HepG2 (cell line): ENCODE measurements around the gene ARL8B. TPM values are rescaled to one million over a fixed set of nuclear protein-coding genes. Genes with fewer than 3 reads are reported as not detected.

Experiments used
- ATAC-seq: fragments of 200-7000 bp; cut with Tn5 transposase; 3 replicates; pipeline ENCODE4 v1.9.1; 2020; ENCODE audit warnings: mild to moderate bottlenecking, moderate library complexity
- BruUV-seq: library from RNA; stranded (reverse); fragments of 400-500 nt; replicated peaks from 2 replicates; lab custom pipeline; 2021; lab: Mats Ljungman, UMichigan
- CTCF ChIA-PET: fragments of 300-600 bp; formaldehyde crosslinking; extraction: SDS; loops from one replicate; lab custom pipeline; 2021; ENCODE audit warnings: low total read pairs, inconsistent platforms, low intra/inter-chr PET ratio; lab: Yijun Ruan, JAX
- POLR2A ChIA-PET: fragments of 350-600 bp; sonication (Branson Sonifier 250); formaldehyde crosslinking; loops from one replicate; lab custom pipeline; 2020; ENCODE audit warnings: antibody characterized with exemption, inconsistent platforms; lab: Yijun Ruan, JAX
- DNase-seq: peaks from one replicate; pipeline ENCODE4 v3.0.0-alpha.2; 2015; ENCODE audit warnings: low spot score
- FAIRE-seq: peaks from 3 replicates; lab custom pipeline; 2011; peaks lifted over from hg19 to GRCh38; lab: Jason Lieb, UNC
- H2AFZ ChIP-seq: one replicate; pipeline ENCODE4 v1.6.1; 2011; ENCODE audit warnings: low read length, inconsistent platforms
- H3K27ac ChIP-seq: fragments of 300-600 bp; 3 replicates; pipeline ENCODE4 v1.8.0; 2011; ENCODE audit warnings: mixed run types, mild to moderate bottlenecking, mixed read lengths, low read length, inconsistent platforms; ENCODE audit not compliant: insufficient read depth; ENCODE audit errors: extremely low read length
- H3K27me3 ChIP-seq, 2 experiments: fragments of 200-600 bp in 1 of 2; 2 replicates in 1 of 2; 3 replicates in 1 of 2; pipeline versions ENCODE4 v1.6.0 to v1.8.0; 2011; ENCODE audit warnings: low read length in 2 of 2, mild to moderate bottlenecking in 2 of 2, moderate library complexity in 2 of 2, inconsistent platforms in 1 of 2; ENCODE audit not compliant: insufficient read depth in 2 of 2, control insufficient read depth in 1 of 2
- H3K36me3 ChIP-seq, 2 experiments: fragments of 200-600 bp in 1 of 2; replicated peaks in 1 of 2; 2 replicates in 1 of 2; 3 replicates in 1 of 2; pipeline versions ENCODE4 v1.5.1 to v1.8.0; 2011; ENCODE audit warnings: low read length in 2 of 2, inconsistent platforms in 1 of 2; ENCODE audit not compliant: insufficient read depth in 2 of 2, control insufficient read depth in 1 of 2
- H3K4me1 ChIP-seq: 2 replicates; pipeline ENCODE4 v1.5.1; 2012; ENCODE audit warnings: low read length, inconsistent platforms; ENCODE audit not compliant: insufficient read depth
- H3K4me2 ChIP-seq: 2 replicates; pipeline ENCODE4 v1.6.0; 2011; ENCODE audit warnings: low read depth, low read length, inconsistent platforms
- H3K4me3 ChIP-seq, 3 experiments: fragments of 200-600 bp in 1 of 3; sonication (generic), shearing (Covaris generic) in 1 of 3; replicated peaks in 1 of 3; 2 replicates each; pipeline ENCODE4 v1.5.1; 2011 to 2016; ENCODE audit warnings: low read length in 3 of 3, inconsistent platforms in 2 of 3, low read depth in 2 of 3, mild to moderate bottlenecking in 2 of 3, control low read depth in 1 of 3, mixed read lengths in 1 of 3; ENCODE audit not compliant: insufficient read depth in 1 of 3
- H3K79me2 ChIP-seq: one replicate; pipeline ENCODE4 v1.6.1; 2011; ENCODE audit warnings: low read length, inconsistent platforms; ENCODE audit not compliant: insufficient read depth
- H3K9ac ChIP-seq: 2 replicates; pipeline ENCODE4 v1.6.0; 2011; ENCODE audit warnings: mild to moderate bottlenecking, low read depth, low read length, inconsistent platforms; ENCODE audit not compliant: insufficient read depth
- H3K9me3 ChIP-seq: 2 replicates; pipeline ENCODE4 v1.5.1; 2012; ENCODE audit warnings: mild to moderate bottlenecking, low read length
- H4K20me1 ChIP-seq: 2 replicates; pipeline ENCODE4 v1.6.0; 2011; ENCODE audit warnings: inconsistent platforms, mild to moderate bottlenecking, low read length, moderate library complexity; ENCODE audit not compliant: insufficient read depth
- MYC ChIP-seq: sonication (generic); formaldehyde crosslinking; IDR thresholded peaks from 2 replicates; pipeline ENCODE4 v1.9.0; 2021; ENCODE audit warnings: missing genetic modification reagents, borderline replicate concordance
- ZNF136 ChIP-seq: sonication (generic); formaldehyde crosslinking; IDR thresholded peaks from 2 replicates; pipeline ENCODE4 v1.8.1; 2022; ENCODE audit warnings: low read depth, mild to moderate bottlenecking, moderate library complexity, missing genetic modification reagents
- ZNF207 ChIP-seq: fragments of 450-650 bp; IDR thresholded peaks from 2 replicates; pipeline ENCODE4 v1.6.1; 2016; ENCODE audit warnings: antibody characterized with exemption, borderline replicate concordance
- ZNF777 ChIP-seq: sonication (generic); formaldehyde crosslinking; IDR thresholded peaks from 2 replicates; pipeline ENCODE4 v1.4.0; 2020; ENCODE audit warnings: missing genetic modification reagents
- WGBS: methylation state at CpG from one replicate; pipeline ENCODE4 v1.1.6; 2017; ENCODE audit warnings: low lambda C conversion rate; 5-methylcytosine and 5-hydroxymethylcytosine counted together
- in situ Hi-C: cut with HindIII; loops from 2 replicates; pipeline ENCODE4 v1.10.0; 2017; ENCODE audit warnings: low pct_unique_long_range_greater_than_20kb; ENCODE audit not compliant: extremely low pct_ligation_motif_present
- intact Hi-C: fragments of 100-400 bp; cut with micrococcal nuclease; formaldehyde crosslinking; loops from one replicate; pipeline ENCODE4 v1.10.0; 2022; ENCODE audit not compliant: unreplicated experiment
- polyA plus RNA-seq, 8 experiments: library from polyadenylated mRNA; depleted of rRNA in 3 of 8; stranded (reverse) in 7 of 8; unstranded in 1 of 8; fragments of >200 nt; fragmentation: Illumina TruSeq in 4 of 8; extraction: Trizol in 4 of 8; gene quantifications; 2 replicates each; pipeline versions ENCODE4 v1.2.1 to v1.2.3, GENCODE V29; 2011 to 2016; ENCODE audit warnings: low read depth in 4 of 8, missing spikeins in 1 of 8, mixed read lengths in 1 of 8; ENCODE audit not compliant: insufficient read depth in 1 of 8
- total RNA-seq, 5 experiments: library from RNA; depleted of rRNA; stranded (reverse); fragments of >200 nt; fragmentation: Illumina TruSeq; extraction: Trizol; gene quantifications; 2 replicates each; pipeline ENCODE4 v1.2.3, GENCODE V29; 2016; ENCODE audit warnings: low read depth in 1 of 5
- TF ChIP-seq, protein P1 (sequence below): sonication (generic); formaldehyde crosslinking; IDR thresholded peaks from 2 replicates; pipeline ENCODE4 v1.5.1; 2020; ENCODE audit warnings: mild to moderate bottlenecking, missing genetic modification reagents

The ARL8B gene
- total and polyA plus RNA-seq, 2 of the 13 experiments (the other 11 are each of a cell fraction or from before 2014, with no cell fraction given), result 23.5 to 30.4 TPM

DNA sequence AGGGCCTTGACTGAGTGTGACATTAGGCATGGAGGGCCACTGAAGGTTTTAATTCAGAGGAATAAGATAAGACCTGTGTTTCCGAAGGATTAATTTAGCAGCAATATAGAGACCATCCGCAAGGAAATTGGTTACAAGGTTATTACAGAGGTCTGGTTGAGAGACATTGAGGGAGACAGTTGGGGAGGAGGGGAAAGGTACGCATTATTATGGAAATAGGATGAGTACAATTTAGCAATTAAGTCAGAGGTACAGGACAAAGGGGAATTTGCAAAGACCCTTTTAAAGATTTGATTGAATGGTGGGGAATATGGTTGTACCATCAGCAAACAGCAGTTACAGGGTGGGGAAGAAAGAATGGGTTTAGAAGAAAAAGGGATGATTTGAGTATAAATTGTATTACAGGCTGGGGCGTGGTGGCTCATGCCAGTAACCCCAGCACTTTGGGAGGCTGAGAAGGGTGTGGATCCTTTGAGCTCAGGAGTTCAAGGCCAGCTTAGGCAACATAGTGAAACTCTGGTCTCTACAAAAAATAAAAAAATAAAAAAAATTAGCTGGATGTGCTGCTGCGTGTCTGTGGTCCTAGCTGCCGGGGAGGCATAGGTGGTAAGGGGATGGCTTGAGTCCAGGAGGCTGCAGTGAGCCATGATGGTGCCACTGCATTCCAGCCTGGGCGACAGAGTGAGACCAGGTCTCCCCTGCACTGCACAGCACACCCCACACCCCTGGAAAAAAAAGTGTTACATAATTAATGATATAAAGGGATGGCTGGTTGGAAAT is 11.3 kb downstream of the ARL8B start:
- Histone ChIP-seq H3K27ac (peak overlapping the region; percentile 21), H3K27me3 (no peaks in the 10 kb centered on the region), H3K4me2 (no peak overlapping the region), H4K20me1 (peaks cover 7% of the 10 kb centered on the region; the same call in 1 of the 2 replicates), H3K9me3 (no peaks in the 10 kb centered on the region), H3K9ac (no peak overlapping the region), H3K36me3 (no peaks in the 10 kb centered on the region), H3K4me1 (peaks cover 65% of the 10 kb centered on the region), H2AFZ (no peak overlapping the region), H3K4me3 (no peak overlapping the region), H3K79me2 (peaks cover 84% of the 10 kb centered on the region)
- no peak for DNase-seq
- no peak for ATAC-seq
- intact Hi-C loops, result no loop called here
- 97% methylated on average over 7 of the region's 7 CpGs for WGBS
- ChIA-PET POLR2A (interaction anchor here (0.9 kb wide), 2 partner anchors 9 to 53 kb away, joined by 3 read pairs; no protein-coding TSS in a partner anchor), CTCF (no interaction called here)
- TF ChIP-seq, protein P1, sequence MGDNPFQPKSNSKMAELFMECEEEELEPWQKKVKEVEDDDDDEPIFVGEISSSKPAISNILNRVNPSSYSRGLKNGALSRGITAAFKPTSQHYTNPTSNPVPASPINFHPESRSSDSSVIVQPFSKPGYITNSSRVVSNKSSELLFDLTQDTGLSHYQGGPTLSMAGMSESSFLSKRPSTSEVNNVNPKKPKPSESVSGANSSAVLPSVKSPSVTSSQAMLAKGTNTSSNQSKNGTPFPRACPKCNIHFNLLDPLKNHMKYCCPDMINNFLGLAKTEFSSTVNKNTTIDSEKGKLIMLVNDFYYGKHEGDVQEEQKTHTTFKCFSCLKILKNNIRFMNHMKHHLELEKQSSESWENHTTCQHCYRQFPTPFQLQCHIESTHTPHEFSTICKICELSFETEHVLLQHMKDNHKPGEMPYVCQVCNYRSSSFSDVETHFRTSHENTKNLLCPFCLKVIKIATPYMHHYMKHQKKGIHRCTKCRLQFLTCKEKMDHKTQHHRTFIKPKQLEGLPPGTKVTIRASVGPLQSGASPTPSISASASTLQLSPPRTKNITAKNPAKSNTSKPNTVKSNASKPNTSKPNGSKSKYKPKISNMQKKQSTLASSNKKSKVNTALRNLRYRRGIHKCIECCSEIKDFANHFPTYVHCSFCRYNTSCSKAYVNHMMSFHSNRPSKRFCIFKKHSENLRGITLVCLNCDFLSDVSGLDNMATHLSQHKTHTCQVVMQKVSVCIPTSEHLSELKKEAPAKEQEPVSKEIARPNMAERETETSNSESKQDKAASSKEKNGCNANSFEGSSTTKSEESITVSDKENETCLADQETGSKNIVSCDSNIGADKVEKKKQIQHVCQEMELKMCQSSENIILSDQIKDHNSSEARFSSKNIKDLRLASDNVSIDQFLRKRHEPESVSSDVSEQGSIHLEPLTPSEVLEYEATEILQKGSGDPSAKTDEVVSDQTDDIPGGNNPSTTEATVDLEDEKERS (CRISPR knock-in tag), result no peak
- TF ChIP-seq MYC (CRISPR knock-in tag) (no peak), ZNF207 (no peak)
- no TSS peak for BruUV-seq
- FAIRE-seq, result no peak
- in situ Hi-C loops, result no loop called here

DNA sequence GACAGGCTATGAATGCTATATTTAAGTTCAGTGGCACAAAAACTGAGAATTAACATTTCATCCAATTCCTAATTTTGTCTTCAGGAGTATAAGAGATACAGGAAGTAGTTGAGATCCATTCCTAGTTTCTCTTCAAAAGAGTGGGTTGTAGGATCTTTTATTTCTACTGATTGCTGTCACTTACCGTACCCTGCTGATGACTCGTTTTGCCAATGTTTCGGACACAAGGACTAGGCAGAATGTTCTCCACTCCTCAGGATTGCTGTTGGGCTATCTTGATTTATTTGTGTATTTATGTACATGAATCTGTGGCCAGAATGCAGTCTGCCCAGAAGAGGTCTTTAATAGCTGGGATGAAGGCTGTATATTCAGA is 11.9 kb downstream of the ARL8B start:
- CTCF ChIA-PET, result no interaction called here
- Histone ChIP-seq H3K27me3 (no peaks in the 10 kb centered on the region), H4K20me1 (peaks cover 11% of the 10 kb centered on the region; the same call in 1 of the 2 replicates), H3K4me2 (no peak overlapping the region), H3K9me3 (no peaks in the 10 kb centered on the region), H2AFZ (no peak overlapping the region), H3K36me3 (no peaks in the 10 kb centered on the region), H3K9ac (no peak overlapping the region), H3K4me1 (peaks cover 67% of the 10 kb centered on the region), H3K27ac (no peak overlapping the region), H3K79me2 (peaks cover 83% of the 10 kb centered on the region), H3K4me3 (no peak overlapping the region)
- WGBS, result 99% methylated on average over 3 of the region's 3 CpGs
- BruUV-seq, result no TSS peak
- TF ChIP-seq ZNF136 (CRISPR knock-in tag), result no peak
- TF ChIP-seq ZNF777 (CRISPR knock-in tag), result no peak
- DNase-seq (no peak), ATAC-seq (no peak), FAIRE-seq (no peak)
- in situ Hi-C loops, result no loop called here
- POLR2A ChIA-PET, result interaction anchor here (0.9 kb wide), 1 partner anchor 53 kb away, joined by 3 read pairs; no protein-coding TSS in a partner anchor
- intact Hi-C loops, result no loop called here
